Lower lobe of right lung (tissue), 2 donors: ENCODE data around the gene TBC1D24. TPM values are rescaled to one million over a fixed set of nuclear protein-coding genes. Genes with fewer than 3 reads are reported as not detected.

Experiments used
- ATAC-seq, 2 donors: fragments of 200-7000 bp; cut with Tn5 transposase; one replicate each; pipeline ENCODE4 v1.9.1; 2020 to 2022; ENCODE audit warnings: mild to moderate bottlenecking in 2 of 2, moderate library complexity in 2 of 2
- DNase-seq: peaks from one replicate; pipeline ENCODE4 v3.0.0-alpha.2; 2020
- H3K27ac ChIP-seq: fragments of 200-600 bp; one replicate; pipeline ENCODE4 v1.8.0; 2022
- H3K27me3 ChIP-seq: fragments of 200-600 bp; one replicate; pipeline ENCODE4 v1.8.0; 2022; ENCODE audit warnings: low read depth
- H3K36me3 ChIP-seq: fragments of 200-600 bp; one replicate; pipeline ENCODE4 v1.8.0; 2022; ENCODE audit warnings: mild to moderate bottlenecking
- H3K4me1 ChIP-seq: fragments of 200-600 bp; one replicate; pipeline ENCODE4 v1.8.0; 2022
- H3K4me3 ChIP-seq: fragments of 200-600 bp; one replicate; pipeline ENCODE4 v1.8.0; 2022; ENCODE audit warnings: mild to moderate bottlenecking
- H3K9me3 ChIP-seq: fragments of 200-600 bp; one replicate; pipeline ENCODE4 v1.8.0; 2022
- intact Hi-C: fragments of 100-400 bp; cut with DNase I; formaldehyde crosslinking; loops from one replicate; pipeline ENCODE4 v1.11.0; 2022
- total RNA-seq: library from RNA; stranded (reverse); fragmentation: NEBNext Ultra II Directional; extraction: Animal tissue kit (Norgen Biotek cat#: 25700); gene quantifications from one replicate; pipeline ENCODE4 v1.2.1, GENCODE V29; 2021
- TF ChIP-seq, protein P1 (sequence below): fragments of 200-600 bp; IDR thresholded peaks from one replicate; pipeline ENCODE4 v1.8.0; 2022; ENCODE audit warnings: antibody characterized with exemption, mild to moderate bottlenecking
- donor health status: DM: no; HTN: yes; CAD: no; lungs with severe emphysema.

The TBC1D24 gene
- total RNA-seq, 1 donor from 2014 or later: 40.2 TPM

DNA sequence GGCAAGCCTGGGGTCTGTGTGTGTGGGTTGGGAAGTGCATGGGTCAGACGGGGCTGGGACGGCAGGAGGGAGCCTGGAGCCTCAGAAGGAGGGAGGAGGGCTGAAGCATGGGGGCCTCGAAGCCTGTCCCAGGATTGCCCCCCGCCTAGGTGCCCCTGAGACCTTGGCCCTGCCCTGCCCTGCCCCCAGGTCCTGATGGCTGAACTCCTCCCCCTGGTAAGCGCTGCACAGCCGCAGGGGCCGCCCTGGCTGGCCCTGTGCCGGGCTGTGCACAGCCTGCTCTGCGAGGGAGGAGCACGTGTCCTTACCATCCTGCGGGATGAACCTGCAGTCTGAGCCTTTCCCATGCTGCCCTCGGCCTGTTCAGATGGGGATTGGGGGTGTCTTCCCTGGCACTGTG lies 10.6 kb upstream of the TBC1D24 start:
- Histone ChIP-seq H3K27me3 (peaks cover 17% of the 10 kb centered on the region), H3K36me3 (no peaks in the 10 kb centered on the region), H3K4me3 (no peak overlapping the region), H3K4me1 (peaks cover 27% of the 10 kb centered on the region), H3K9me3 (no peaks in the 10 kb centered on the region), H3K27ac (no peak overlapping the region)
- DNase-seq (no peak), ATAC-seq (no peak)
- TF ChIP-seq, protein P1, sequence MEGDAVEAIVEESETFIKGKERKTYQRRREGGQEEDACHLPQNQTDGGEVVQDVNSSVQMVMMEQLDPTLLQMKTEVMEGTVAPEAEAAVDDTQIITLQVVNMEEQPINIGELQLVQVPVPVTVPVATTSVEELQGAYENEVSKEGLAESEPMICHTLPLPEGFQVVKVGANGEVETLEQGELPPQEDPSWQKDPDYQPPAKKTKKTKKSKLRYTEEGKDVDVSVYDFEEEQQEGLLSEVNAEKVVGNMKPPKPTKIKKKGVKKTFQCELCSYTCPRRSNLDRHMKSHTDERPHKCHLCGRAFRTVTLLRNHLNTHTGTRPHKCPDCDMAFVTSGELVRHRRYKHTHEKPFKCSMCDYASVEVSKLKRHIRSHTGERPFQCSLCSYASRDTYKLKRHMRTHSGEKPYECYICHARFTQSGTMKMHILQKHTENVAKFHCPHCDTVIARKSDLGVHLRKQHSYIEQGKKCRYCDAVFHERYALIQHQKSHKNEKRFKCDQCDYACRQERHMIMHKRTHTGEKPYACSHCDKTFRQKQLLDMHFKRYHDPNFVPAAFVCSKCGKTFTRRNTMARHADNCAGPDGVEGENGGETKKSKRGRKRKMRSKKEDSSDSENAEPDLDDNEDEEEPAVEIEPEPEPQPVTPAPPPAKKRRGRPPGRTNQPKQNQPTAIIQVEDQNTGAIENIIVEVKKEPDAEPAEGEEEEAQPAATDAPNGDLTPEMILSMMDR: no peak
- intact Hi-C loops: no loop called here

DNA sequence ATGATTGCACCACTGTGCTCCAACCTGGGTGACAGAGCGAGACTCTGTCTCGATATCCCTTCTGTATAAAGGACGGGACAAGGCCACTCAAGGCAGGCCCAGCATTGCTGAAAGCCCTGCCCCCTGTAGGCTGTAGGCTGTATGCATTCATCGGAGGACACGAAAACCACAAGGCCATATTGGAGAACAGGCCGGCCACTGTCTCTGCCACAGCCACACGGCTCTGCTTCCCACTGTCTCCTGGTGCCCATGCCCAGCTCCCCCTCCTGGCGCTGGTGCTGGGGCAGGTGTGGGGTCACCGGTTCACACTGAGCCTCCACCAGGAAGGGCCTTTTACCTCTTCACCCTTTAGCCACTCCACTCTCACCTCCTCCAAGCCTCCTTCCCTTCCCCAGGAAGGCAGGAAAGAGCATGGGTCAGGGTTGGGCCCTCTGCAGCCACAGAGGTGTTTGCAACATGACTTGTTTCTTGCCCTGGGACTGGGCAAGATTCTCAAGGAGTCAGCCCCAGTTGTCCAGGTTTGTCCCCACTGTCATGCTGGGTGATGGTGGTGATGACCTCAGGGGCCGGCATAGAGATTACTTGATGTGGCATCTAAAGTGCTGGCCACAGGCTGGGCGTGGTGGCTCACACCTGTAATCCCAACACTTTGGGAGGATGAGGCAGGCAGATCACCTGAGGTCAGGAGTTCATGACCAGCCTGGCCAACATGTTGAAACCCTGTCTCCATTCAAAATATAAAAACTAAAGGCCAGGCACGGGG lies 9.1 kb upstream of the TBC1D24 start:
- Histone ChIP-seq H3K36me3 (no peaks in the 10 kb centered on the region), H3K4me1 (peaks cover 27% of the 10 kb centered on the region), H3K4me3 (no peak overlapping the region), H3K27ac (no peak overlapping the region), H3K9me3 (no peaks in the 10 kb centered on the region), H3K27me3 (peaks cover 32% of the 10 kb centered on the region)
- ATAC-seq: no peak
- no peak for DNase-seq
- intact Hi-C loops: no loop called here
- TF ChIP-seq, protein P1: no peak

DNA sequence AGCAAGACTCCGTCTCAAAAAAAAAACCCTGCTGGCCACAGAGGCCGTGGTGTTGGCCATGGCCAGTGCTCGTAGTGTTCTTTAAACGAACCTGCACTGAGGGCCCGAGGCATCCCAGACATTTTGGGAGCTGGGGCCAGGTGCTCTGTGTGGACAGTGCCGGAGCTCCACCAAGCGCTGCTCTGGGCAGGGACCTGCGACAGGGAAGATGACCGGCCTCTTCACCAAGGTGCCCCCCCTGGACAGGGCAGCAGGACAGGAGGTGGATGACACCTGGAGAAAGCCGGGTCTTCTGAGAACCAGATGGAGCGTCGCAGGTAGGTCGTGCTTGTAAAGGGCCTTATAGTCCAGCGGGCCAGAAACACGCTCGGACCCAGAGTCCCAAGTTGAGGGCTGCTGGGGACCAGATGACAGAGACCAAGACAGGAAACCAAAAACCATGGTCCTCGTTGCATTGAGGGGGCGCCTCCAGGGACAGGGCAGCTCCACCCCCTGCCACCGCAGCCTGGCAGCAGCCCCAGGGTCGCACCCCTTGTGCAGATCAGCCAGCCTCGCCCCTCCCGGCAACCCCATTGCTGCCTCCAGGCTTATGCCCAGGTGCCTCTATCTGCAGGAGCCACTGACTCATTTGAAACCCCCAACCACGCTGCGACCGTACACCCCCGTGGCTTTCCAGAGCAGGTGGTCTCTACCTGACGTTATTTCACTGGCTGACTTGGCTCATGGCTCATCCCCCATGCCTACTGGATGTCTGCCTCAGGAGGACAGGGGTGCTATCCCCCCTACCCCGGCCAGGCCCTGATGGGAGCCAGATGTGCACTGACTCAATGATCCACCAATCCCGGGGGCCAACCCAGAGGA lies 8.0 kb upstream of the TBC1D24 start:
- TF ChIP-seq, protein P1: no peak
- ATAC-seq (no peak), DNase-seq (no peak)
- no peaks in the 10 kb centered on the region for H3K36me3 ChIP-seq
- no peak overlapping the region for H3K27ac ChIP-seq
- peaks cover 37% of the 10 kb centered on the region for H3K4me1 ChIP-seq
- H3K9me3 ChIP-seq: no peaks in the 10 kb centered on the region
- H3K4me3 ChIP-seq: peak overlapping the region; percentile 48
- H3K27me3 ChIP-seq: peaks cover 43% of the 10 kb centered on the region
- intact Hi-C loops: no loop called here

DNA sequence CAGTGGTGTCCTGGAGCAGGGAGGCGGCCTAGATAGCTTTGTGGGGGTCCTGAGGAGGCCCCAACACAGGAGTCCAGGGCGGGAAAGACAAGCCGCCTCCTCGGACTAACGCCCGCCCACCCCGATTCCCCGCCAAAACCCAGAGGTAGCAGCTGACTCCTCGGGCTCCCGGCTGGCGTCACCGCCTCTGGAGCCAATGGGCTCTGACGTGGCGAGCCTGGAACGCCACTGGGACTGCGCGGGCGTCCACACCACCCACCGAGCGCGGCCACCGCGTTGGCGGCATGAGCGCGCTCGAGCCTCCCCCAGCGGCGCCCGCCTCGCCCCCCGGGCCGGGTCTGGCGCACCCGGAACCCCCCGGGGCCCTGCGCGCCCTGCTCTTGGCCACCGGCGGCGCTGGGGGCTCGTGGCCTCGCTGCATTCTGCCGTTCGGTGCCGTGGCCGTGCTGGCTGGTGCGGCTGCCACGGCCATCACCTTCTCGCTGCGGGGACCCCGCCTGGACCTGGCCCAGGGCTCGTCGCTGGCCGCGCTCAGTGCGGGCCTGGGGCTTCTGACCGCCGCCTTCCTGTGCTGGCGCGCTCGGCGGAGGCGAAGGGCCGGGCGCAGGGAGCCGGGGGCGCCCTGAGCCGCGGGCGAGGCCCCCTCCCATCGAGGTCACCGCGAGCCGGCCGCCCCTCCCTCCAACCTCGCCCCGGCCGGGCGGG lies 7.2 kb upstream of the TBC1D24 start:
- TF ChIP-seq, protein P1: no peak
- Histone ChIP-seq H3K4me3 (peak overlapping the region; percentile 48), H3K9me3 (no peaks in the 10 kb centered on the region), H3K27ac (no peak overlapping the region), H3K36me3 (no peaks in the 10 kb centered on the region), H3K27me3 (peaks cover 51% of the 10 kb centered on the region), H3K4me1 (peaks cover 40% of the 10 kb centered on the region)
- ATAC-seq (peak; percentile 71 to 79), DNase-seq (peak; percentile 77)
- intact Hi-C loops: no loop called here

DNA sequence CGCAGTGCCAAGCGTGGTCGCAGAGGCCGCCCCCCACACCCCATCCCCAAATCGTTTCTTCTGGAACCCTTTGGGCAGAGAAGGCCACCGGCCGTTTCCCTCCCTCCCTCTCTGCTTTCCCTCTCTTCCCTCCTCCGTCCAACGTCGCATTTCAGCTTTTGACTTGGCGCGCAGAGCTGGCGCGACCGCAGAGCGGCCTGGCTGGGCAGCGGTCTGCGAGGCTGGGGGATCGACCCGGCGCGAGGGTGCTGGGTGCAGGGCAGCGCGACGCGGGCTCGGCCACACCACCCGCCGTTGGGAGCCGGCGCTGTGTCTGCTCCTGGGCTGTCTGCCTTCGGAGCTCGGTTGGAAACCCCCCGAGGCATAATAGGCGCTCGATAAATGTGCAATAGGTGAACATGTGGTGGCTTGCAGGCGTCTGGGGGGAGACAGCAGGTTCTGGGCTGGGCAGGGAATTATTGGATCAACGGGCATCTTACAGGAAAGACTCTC lies 6.6 kb upstream of the TBC1D24 start:
- H3K27me3 ChIP-seq: peaks cover 56% of the 10 kb centered on the region
- intact Hi-C loops: no loop called here
- H3K36me3 ChIP-seq: no peaks in the 10 kb centered on the region
- no peaks in the 10 kb centered on the region for H3K9me3 ChIP-seq
- DNase-seq (no peak), ATAC-seq (peak; percentile 30 to 34)
- H3K4me3 ChIP-seq: peak overlapping the region; percentile 48
- TF ChIP-seq, protein P1: no peak
- H3K27ac ChIP-seq: no peak overlapping the region
- H3K4me1 ChIP-seq: peaks cover 42% of the 10 kb centered on the region
